K562 (cell line): Measurements from ENCODE around the gene LAMA4. TPM values are rescaled to one million over a fixed set of nuclear protein-coding genes. Genes with fewer than 3 reads are reported as not detected.

Experiments used
- ATAC-seq: fragments of 200-7000 bp; cut with Tn5 transposase; 3 replicates; pipeline ENCODE4 v1.9.1; 2020; ENCODE audit warnings: moderate library complexity
- BruUV-seq: library from RNA; stranded (reverse); fragments of 400-500 nt; replicated peaks from 2 replicates; lab custom pipeline; 2021; lab: Mats Ljungman, UMichigan
- CTCF ChIA-PET: fragments of 300-600 bp; formaldehyde crosslinking; extraction: SDS; loops from one replicate; lab custom pipeline; 2021; ENCODE audit warnings: low intra/inter-chr PET ratio; lab: Yijun Ruan, JAX
- POLR2A ChIA-PET: fragments of 300-600, 350-650 bp; sonication (Branson Sonifier 250); formaldehyde crosslinking; extraction: SDS; loops from one replicate; lab custom pipeline; 2021; ENCODE audit warnings: antibody characterized with exemption, inconsistent platforms; lab: Yijun Ruan, JAX
- DNase-seq, 4 experiments: peaks; one replicate each; pipeline versions ENCODE4 v3.0.0 to v3.0.0-alpha.2; 2011 to 2018; ENCODE audit warnings: low spot score in 3 of 4, mixed read lengths in 3 of 4; ENCODE audit errors: extremely low read depth in 1 of 4
- FAIRE-seq: peaks from 2 replicates; lab custom pipeline; 2011; peaks lifted over from hg19 to GRCh38; lab: Jason Lieb, UNC
- H2AFZ ChIP-seq: 2 replicates; pipeline ENCODE4 v1.6.0; 2011; ENCODE audit warnings: low read depth, low read length, control low read depth, inconsistent platforms
- H3K27ac ChIP-seq: fragments of 200-600 bp; 3 replicates; pipeline ENCODE4 v1.8.0; 2011; ENCODE audit warnings: low read depth, mild to moderate bottlenecking, control low read depth, inconsistent platforms, low read length, moderate library complexity, mixed read lengths; ENCODE audit errors: extremely low read depth
- H3K27me3 ChIP-seq, 2 experiments: fragments of 300-600 bp in 1 of 2; 2 replicates in 1 of 2; 3 replicates in 1 of 2; pipeline versions ENCODE4 v1.6.0 to v1.8.0; 2011; ENCODE audit warnings: inconsistent platforms in 2 of 2, low read length in 2 of 2, mild to moderate bottlenecking in 1 of 2, mixed read lengths in 1 of 2, moderate library complexity in 1 of 2; ENCODE audit not compliant: control insufficient read depth in 2 of 2, insufficient read depth in 2 of 2
- H3K36me3 ChIP-seq: fragments of 300-600 bp; 3 replicates; pipeline ENCODE4 v1.8.0; 2011; ENCODE audit warnings: mild to moderate bottlenecking, low read length, inconsistent platforms; ENCODE audit not compliant: control insufficient read depth, insufficient read depth
- H3K4me1 ChIP-seq, 2 experiments: fragments of 200-600 bp in 1 of 2; replicated peaks in 1 of 2; 2 replicates in 1 of 2; 3 replicates in 1 of 2; pipeline versions ENCODE4 v1.5.1 to v1.8.0; 2011; ENCODE audit warnings: inconsistent platforms in 2 of 2, low read length in 2 of 2, mild to moderate bottlenecking in 1 of 2, mixed read lengths in 1 of 2, moderate library complexity in 1 of 2; ENCODE audit not compliant: control insufficient read depth in 2 of 2, insufficient read depth in 2 of 2
- H3K4me2 ChIP-seq: 2 replicates; pipeline ENCODE4 v1.6.1; 2011; ENCODE audit warnings: low read length, control low read depth, inconsistent platforms, mixed read lengths; ENCODE audit not compliant: insufficient read depth
- H3K4me3 ChIP-seq: fragments of 200-600 bp; sonication (generic), shearing (Covaris generic); 2 replicates; pipeline ENCODE4 v1.5.1; 2016; ENCODE audit warnings: control low read depth, inconsistent platforms
- H3K79me2 ChIP-seq: fragments of 200-600 bp; 3 replicates; pipeline ENCODE4 v1.8.0; 2011; ENCODE audit warnings: low read length, inconsistent platforms; ENCODE audit not compliant: control insufficient read depth, insufficient read depth
- H3K9ac ChIP-seq, 2 experiments: 2 replicates each; pipeline versions ENCODE4 v1.6.0 to v1.6.1; 2011; ENCODE audit warnings: low read depth in 2 of 2, low read length in 2 of 2, control low read depth in 1 of 2, inconsistent platforms in 1 of 2, mild to moderate bottlenecking in 1 of 2, mixed read lengths in 1 of 2; ENCODE audit not compliant: insufficient read depth in 1 of 2
- H3K9me1 ChIP-seq: one replicate; pipeline ENCODE4 v1.6.0; 2011; ENCODE audit warnings: inconsistent platforms, mild to moderate bottlenecking, low read length, moderate library complexity; ENCODE audit not compliant: control insufficient read depth, insufficient read depth
- H3K9me3 ChIP-seq: replicated peaks from 2 replicates; pipeline ENCODE4 v1.5.1; 2011; ENCODE audit warnings: low read depth, low read length, inconsistent platforms; ENCODE audit not compliant: control insufficient read depth, insufficient read depth
- H4K20me1 ChIP-seq: replicated peaks from 2 replicates; pipeline ENCODE4 v1.6.1; 2011; ENCODE audit warnings: low read length, inconsistent platforms, mixed read lengths; ENCODE audit not compliant: control insufficient read depth, insufficient read depth
- BRD4 ChIP-seq: fragments of 200-600 bp; sonication (generic); IDR thresholded peaks from 2 replicates; pipeline ENCODE4 v1.6.1; 2017; ENCODE audit warnings: inconsistent platforms
- CAMTA2 ChIP-seq: fragments of 250-450 bp; sonication (Bioruptor Pico); conservative IDR thresholded peaks from 2 replicates; pipeline ENCODE4 v1.5.1; 2022
- EZH2 ChIP-seq: IDR thresholded peaks from 2 replicates; pipeline ENCODE4 v1.6.1; 2012; ENCODE audit warnings: low read depth, mild to moderate bottlenecking, inconsistent platforms, low read length, borderline replicate concordance
- FOXP4 ChIP-seq: sonication (generic); formaldehyde crosslinking; IDR thresholded peaks from 2 replicates; pipeline ENCODE4 v1.8.0; 2022; ENCODE audit warnings: mild to moderate bottlenecking, missing genetic modification reagents, borderline replicate concordance
- NCOA4 ChIP-seq: fragments of 450-650 bp; IDR thresholded peaks from 2 replicates; pipeline ENCODE4 v1.6.1; 2018; ENCODE audit warnings: mild to moderate bottlenecking; ENCODE audit not compliant: partially characterized antibody
- PHF8 ChIP-seq: fragments of 200-600 bp; sonication (generic); IDR thresholded peaks from 2 replicates; pipeline ENCODE4 v1.6.1; 2012; ENCODE audit warnings: mixed run types, mild to moderate bottlenecking, inconsistent platforms, low read length, moderate library complexity, borderline replicate concordance
- RBM39 ChIP-seq: fragments of 200-400 bp; formaldehyde crosslinking; optimal IDR thresholded peaks from 2 replicates; pipeline ENCODE3; 2018; ENCODE audit warnings: low read depth, low read length
- SIN3B ChIP-seq: fragments of 450-650 bp; IDR thresholded peaks from 2 replicates; pipeline ENCODE4 v1.6.1; 2017; ENCODE audit warnings: low read depth, mild to moderate bottlenecking, moderate library complexity
- SIRT6 ChIP-seq: IDR thresholded peaks from one replicate; pipeline ENCODE4 v1.6.1; 2012; ENCODE audit warnings: low read depth, mild to moderate bottlenecking, control low read depth, inconsistent platforms, low read length, moderate library complexity
- SMAD4 ChIP-seq: fragments of 250-450 bp; sonication (Bioruptor Pico); conservative IDR thresholded peaks from 2 replicates; pipeline ENCODE4 v1.8.0; 2021; ENCODE audit warnings: inconsistent platforms, mild to moderate bottlenecking, moderate library complexity
- ZNF445 ChIP-seq: fragments of 250-450 bp; sonication (Bioruptor Pico); IDR thresholded peaks from 2 replicates; pipeline ENCODE4 v1.4.0; 2020; ENCODE audit warnings: low read depth, mild to moderate bottlenecking, moderate library complexity
- WGBS: fragments of 100-300 bp; shearing (Covaris generic); methylation state at CpG from one replicate; pipeline ENCODE4 v1.1.6; 2016; ENCODE audit warnings: low coverage, mixed read lengths; ENCODE audit not compliant: insufficient coverage; ENCODE audit errors: missing lambda C conversion rate; 5-methylcytosine and 5-hydroxymethylcytosine counted together
- in situ Hi-C: fragments of 300-500 bp; cut with MboI; formaldehyde crosslinking; loops from 4 replicates; pipeline ENCODE4 v1.15.0; 2018; ENCODE audit warnings: inconsistent platforms, mixed read lengths
- intact Hi-C: fragments of 100-400 bp; cut with micrococcal nuclease; formaldehyde crosslinking; loops from 2 replicates; pipeline ENCODE4 v1.14.2; 2022
- polyA plus RNA-seq, 8 experiments: library from polyadenylated mRNA; depleted of rRNA in 4 of 8; stranded (reverse) in 5 of 8; unstranded in 3 of 8; fragments of >200 nt; fragmentation: Nextera tagmentation in 2 of 8; fragmentation: Illumina TruSeq in 1 of 8; extraction: Ambion mirVana in 2 of 8; extraction: Trizol in 1 of 8; gene quantifications; 2 replicates each; pipeline versions ENCODE4 v1.2.1 to v1.2.3, GENCODE V29; 2011 to 2014; ENCODE audit warnings: inconsistent platforms in 1 of 8, missing spikeins in 1 of 8
- total RNA-seq, 7 experiments: library from RNA; depleted of rRNA in 6 of 7; stranded (reverse); fragments of >200 nt in 6 of 7; fragmentation: Illumina TruSeq in 2 of 7; extraction: Trizol in 2 of 7; gene quantifications; 2 replicates each; pipeline versions ENCODE4 v1.2.1 to v1.2.3, GENCODE V29; 2011 to 2021; ENCODE audit warnings: low replicate concordance in 1 of 7
- TF ChIP-seq, protein P1 (sequence below): fragments of 150-350 bp; conservative IDR thresholded peaks from 2 replicates; pipeline ENCODE4 v1.6.1; 2014; ENCODE audit warnings: low read length
- TF ChIP-seq, protein P2 (sequence below): fragments of 450-650 bp; IDR thresholded peaks from 2 replicates; pipeline ENCODE4 v1.6.1; 2016; ENCODE audit warnings: borderline replicate concordance

LAMA4 gene
- total and polyA plus RNA-seq, 9 of the 15 experiments (the other 6 are each of a cell fraction or from before 2014, with no cell fraction given), result 0.05 to 2.9 (median 0.51) TPM

DNA sequence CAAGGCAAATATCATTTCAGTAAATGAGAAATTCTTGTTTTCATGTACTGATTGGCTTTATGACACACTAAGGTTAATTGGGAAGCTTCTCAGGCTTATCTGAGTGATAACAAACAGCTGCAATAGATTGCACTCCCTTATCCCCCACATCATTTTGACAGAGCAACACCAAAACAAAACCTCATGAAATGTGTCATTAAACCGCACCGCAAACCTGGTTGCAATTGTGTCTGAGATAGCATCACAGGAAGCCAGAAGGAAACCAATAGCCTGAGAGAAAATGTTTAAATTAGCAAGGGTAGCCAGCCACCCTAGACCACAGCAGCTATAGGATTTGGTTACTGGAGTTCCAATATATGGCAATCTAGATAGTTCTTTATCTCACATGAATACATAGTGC lies 31.6 kb upstream of the LAMA4 start:
- H3K27me3 ChIP-seq, result no peaks in the 10 kb centered on the region
- no peaks in the 10 kb centered on the region for H3K79me2 ChIP-seq
- no peaks in the 10 kb centered on the region for H4K20me1 ChIP-seq
- no peaks in the 10 kb centered on the region for H3K4me1 ChIP-seq
- H3K9me1 ChIP-seq, result no peaks in the 10 kb centered on the region
- no peaks in the 10 kb centered on the region for H3K9me3 ChIP-seq
- in situ Hi-C loops, result no loop called here
- no peak for ATAC-seq
- POLR2A ChIA-PET, result no interaction called here
- CTCF ChIA-PET, result interaction anchor here (0.5 kb wide), 1 partner anchor 17 kb away, joined by 4 read pairs; no protein-coding TSS in a partner anchor
- intact Hi-C loops, result no loop called here
- no peak overlapping the region for H3K4me2 ChIP-seq
- TF ChIP-seq SIN3B, result no peak
- TF ChIP-seq SIRT6, result no peak
- TF ChIP-seq SMAD4, result no peak
- no peak for TF ChIP-seq NCOA4
- no peak for TF ChIP-seq PHF8
- TF ChIP-seq ZNF445 (CRISPR knock-in tag), result no peak
- TF ChIP-seq BRD4, result no peak
- no peak for TF ChIP-seq FOXP4 (CRISPR knock-in tag)
- TF ChIP-seq, protein P1, sequence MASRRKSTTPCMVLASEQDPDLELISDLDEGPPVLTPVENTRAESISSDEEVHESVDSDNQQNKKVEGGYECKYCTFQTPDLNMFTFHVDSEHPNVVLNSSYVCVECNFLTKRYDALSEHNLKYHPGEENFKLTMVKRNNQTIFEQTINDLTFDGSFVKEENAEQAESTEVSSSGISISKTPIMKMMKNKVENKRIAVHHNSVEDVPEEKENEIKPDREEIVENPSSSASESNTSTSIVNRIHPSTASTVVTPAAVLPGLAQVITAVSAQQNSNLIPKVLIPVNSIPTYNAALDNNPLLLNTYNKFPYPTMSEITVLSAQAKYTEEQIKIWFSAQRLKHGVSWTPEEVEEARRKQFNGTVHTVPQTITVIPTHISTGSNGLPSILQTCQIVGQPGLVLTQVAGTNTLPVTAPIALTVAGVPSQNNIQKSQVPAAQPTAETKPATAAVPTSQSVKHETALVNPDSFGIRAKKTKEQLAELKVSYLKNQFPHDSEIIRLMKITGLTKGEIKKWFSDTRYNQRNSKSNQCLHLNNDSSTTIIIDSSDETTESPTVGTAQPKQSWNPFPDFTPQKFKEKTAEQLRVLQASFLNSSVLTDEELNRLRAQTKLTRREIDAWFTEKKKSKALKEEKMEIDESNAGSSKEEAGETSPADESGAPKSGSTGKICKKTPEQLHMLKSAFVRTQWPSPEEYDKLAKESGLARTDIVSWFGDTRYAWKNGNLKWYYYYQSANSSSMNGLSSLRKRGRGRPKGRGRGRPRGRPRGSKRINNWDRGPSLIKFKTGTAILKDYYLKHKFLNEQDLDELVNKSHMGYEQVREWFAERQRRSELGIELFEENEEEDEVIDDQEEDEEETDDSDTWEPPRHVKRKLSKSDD, result no peak
- TF ChIP-seq CAMTA2 (CRISPR knock-in tag), result no peak
- TF ChIP-seq, protein P2, sequence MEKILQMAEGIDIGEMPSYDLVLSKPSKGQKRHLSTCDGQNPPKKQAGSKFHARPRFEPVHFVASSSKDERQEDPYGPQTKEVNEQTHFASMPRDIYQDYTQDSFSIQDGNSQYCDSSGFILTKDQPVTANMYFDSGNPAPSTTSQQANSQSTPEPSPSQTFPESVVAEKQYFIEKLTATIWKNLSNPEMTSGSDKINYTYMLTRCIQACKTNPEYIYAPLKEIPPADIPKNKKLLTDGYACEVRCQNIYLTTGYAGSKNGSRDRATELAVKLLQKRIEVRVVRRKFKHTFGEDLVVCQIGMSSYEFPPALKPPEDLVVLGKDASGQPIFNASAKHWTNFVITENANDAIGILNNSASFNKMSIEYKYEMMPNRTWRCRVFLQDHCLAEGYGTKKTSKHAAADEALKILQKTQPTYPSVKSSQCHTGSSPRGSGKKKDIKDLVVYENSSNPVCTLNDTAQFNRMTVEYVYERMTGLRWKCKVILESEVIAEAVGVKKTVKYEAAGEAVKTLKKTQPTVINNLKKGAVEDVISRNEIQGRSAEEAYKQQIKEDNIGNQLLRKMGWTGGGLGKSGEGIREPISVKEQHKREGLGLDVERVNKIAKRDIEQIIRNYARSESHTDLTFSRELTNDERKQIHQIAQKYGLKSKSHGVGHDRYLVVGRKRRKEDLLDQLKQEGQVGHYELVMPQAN, result no peak
- no peak for TF ChIP-seq EZH2
- no peak for TF ChIP-seq RBM39
- TF ChIP-seq, all 486 proteins: peak for 0
- H3K4me3 ChIP-seq, result no peak overlapping the region
- WGBS, result 0% methylated on average over 2 of the region's 2 CpGs
- no peak overlapping the region for H2AFZ ChIP-seq
- BruUV-seq, result no TSS peak
- no peak for FAIRE-seq
- DNase-seq, result no peak
- no peak overlapping the region for H3K27ac ChIP-seq
- H3K36me3 ChIP-seq, result no peaks in the 10 kb centered on the region
- H3K9ac ChIP-seq, result no peak overlapping the region
